GM19438 (cell line): ENCODE results near the gene EEF1E1.

Experiments
- ATAC-seq: cut with Tn5 transposase; IDR thresholded peaks from one replicate; pipeline ENCODE4 v1.9.1; 2021; ENCODE audit warnings: low read depth; ENCODE audit not compliant: unreplicated experiment

Gene EEF1E1

DNA sequence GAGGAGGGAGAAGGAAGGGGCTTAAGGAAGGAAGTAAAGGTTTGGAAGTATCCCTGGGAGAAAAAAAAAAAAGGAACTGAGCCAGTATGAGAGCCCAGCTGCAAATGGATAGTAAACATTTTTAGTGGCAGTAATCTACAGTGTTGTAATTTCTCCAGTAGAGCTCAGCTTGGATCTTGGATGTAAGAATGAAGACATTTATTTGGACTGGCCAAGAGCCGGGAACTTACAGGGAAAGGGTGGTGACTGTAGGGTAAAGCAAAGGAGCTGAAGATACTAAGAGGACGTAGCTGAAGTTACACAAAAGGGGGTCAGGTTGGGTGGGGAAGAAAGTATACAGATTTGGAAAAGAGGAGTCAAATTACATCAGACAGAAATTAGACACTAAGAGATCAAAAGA lies 13.5 kb downstream of the EEF1E1 start:
- no peak for ATAC-seq

DNA sequence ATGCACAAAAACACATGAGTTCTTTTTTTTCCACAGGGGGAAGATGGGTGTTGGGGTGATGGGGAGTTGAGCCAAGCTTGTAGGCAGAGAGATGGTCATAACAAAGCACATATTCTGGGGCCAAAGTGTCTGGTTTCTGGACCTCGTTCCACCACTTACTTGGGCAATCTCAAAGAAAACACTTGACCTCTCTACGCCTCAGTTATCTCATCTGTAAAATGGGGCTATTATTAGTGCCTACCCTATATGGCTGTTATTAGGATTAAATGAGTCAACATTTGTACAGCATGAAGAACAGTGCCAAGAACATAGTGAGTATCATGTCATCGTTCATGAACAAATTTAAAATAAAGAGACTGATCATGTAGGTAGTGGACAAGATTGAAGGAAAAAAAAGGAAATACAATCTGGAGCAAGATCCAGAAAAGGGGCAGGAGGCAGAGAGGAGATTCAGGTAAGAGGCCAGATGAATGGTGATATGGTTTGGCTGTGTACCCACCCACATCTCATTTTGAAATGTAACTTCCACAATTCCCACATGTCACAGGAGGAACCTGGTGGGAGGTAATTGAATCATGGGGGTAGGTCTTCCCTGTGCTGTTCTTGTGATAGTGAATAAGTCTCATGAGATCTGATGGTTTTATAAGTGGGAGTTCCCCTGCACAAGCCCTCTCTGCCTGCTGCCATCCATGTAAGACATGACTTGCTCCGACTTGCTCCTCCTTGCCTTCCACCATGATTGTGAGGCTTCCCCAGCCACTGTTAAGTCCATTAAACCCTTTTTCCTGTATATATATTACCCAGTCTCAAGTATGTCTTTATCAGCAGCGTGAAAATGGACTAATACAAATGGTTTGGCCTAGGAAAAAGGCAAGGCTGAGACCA lies 14.2 kb downstream of the EEF1E1 start:
- ATAC-seq, result no peak

DNA sequence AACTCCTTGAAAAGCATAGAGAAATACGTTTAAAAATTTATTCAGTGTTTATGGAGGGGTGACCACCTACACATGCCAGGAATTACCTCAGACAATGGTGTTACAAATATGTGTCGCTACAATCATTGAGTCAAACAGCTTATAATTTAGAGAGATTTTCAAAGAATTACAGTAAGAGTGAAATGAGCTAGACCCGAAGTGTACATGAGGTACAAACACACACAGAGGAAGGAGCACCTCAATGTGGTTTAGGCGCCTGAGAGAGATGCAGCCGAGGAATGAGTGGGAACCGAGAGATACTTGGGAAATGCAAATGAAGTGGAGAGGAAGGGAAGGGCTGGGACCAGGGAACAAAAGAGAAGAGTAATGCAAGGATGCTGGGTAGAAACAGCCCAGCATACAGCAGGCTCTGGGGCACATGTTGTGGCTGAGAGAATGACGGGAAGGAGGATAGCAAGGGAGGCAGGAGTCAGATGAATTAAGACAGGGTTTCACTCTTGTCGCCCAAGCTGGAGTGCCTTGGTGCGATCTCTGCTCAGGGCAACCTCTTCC lies 15.5 kb downstream of the EEF1E1 start:
- ATAC-seq, result no peak

DNA sequence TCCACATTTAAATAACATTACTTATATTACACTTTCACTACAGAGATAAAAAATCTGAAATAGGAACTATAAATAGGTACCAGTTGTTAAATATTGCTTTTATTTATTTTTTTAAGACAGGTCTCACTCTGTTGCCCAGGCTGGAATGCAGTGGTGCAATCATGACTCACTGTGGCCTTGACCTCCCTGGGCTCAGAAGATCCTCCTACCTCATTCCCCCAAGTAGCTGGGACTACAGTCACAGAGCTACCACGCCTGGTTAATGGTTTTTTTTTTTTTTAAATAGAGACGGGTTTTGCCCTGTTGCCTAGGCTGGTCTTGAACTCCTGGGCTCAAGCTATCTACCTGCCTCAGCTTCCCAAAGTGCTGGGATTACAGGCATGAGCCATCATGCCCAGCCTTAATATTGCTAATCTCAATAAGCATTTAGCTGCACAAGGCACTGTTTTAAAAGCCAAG lies 17.3 kb downstream of the EEF1E1 start:
- ATAC-seq, result no peak

DNA sequence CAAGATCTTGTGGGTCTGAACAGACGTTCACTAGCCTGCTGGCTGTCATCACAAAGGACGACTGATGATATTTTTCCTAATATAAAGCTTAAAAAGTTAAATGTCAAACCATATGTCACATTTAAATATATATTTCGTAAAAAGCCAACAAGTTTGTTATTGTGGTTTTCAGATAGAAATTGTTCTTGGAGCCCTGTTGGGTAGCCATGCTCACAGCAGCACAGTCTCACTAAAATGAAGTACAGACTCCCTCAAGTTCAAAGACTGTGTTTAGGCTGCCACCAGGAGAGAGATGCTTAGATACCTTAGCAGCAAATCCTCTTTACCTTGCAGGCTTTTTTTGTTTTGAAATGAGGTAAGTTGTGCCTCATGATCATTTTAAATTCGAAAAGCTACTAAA lies 17.8 kb downstream of the EEF1E1 start:
- no peak for ATAC-seq

DNA sequence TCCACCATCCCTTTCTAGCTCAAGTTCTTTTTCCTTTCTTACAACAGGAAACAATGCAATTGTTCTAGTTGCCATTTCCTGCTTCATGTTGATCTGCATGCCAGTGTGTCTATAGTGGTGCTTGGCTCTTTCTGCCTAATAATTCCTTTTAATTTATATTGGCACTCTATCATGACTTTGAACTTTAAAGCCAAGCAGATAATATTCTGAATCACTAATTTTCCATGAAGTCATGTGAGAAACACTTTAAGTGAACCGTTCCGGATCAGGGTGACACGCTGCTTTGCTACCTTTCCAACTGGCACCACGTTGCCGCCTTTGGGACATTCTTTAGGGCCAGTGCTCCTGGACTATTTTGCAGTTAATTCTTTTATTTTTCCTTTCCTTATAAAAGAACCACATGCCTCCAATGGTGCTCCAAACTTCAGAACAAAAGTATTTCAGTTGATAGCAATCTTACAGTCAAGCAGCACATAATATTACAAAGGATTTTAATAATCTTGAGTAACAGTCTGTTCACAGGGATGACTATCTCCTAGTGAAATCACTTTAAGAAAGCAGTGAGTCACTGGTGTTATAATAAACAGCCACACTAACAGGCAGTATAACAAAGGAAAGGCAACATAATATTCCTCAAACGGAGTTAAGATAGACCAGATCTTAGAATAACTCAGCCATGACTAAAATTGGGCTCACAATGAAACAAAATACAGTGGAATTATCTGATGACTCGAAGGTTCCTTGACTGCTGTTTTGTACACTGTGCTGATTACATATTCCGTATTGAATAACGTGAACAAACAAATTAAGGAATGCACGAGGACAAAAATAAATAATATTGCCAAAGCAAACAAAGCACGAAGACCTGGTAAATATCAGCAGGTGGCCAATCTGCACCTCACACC lies 19.1 kb downstream of the EEF1E1 start:
- no peak for ATAC-seq

DNA sequence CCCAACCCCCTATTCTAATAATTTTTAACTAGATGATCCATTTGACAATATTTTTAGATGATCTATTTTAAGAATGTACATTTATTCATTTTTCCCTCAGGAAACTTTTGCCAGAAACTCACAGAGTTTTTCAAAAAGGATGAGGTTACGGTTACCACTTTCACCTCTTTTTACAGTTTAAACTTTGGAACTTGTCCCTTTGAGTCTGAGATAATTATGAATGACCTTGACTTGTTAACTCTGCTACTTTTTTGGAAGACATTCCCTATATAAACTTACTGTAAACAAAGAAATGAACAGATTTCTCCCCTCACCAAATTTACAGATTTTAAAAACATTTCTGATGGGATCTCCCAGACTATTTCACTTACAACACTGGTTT lies 19.8 kb downstream of the EEF1E1 start:
- ATAC-seq, result no peak

DNA sequence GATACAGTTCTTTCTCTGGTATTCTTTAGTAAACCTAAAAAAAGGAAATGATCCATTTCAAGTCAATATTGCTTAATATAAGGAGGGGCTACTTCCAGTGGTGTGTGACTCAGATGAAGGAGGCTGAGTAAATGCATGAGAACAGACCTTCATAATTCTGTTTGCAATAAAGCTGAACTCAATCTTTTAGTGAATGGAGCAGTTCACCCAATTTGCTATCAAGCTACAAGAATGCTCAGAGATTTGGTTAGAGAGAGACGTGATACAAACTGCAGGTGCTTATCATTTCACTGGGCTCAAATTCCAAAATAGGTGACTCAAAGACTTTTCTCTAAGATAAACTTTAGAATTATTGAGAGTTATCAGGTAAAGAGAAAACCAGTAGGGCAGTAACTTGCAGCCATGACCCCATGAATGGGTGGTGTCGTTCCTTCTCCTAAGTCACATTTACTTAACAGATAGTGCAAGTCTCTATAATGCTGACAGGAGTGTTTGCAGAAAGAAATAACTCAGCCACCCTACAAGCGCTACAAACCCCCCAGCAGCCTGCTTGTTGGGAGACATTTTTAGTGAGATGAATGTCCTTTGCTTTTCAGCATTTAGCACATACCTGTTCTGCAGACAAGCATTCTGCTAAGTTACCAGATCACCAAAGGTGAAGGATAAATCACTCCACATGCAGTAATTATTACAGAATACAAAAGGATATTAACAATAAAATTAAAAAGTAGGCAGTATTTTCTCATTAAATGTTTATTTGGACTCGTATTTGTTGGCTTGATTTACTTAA lies 21.8 kb downstream of the EEF1E1 start:
- no peak for ATAC-seq

DNA sequence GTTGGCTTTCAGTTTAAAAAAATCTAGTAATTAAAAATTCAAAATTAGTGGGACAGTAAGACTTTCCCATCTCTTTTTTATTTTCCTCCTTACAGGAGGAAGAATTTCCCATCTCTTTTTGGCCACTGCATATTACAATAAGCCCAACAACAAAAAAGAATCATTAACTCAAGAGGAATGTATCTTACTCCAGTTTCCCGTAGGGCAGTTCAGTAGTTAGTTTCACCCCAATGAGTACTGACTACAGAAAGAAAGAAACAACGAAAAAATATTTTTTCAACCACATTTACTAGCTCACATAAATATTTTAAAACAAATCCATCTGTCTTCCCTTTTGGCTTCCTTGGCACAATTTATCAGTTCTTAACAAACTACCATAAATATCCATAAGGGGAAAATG lies 23.2 kb downstream of the EEF1E1 start:
- ATAC-seq, result no peak

DNA sequence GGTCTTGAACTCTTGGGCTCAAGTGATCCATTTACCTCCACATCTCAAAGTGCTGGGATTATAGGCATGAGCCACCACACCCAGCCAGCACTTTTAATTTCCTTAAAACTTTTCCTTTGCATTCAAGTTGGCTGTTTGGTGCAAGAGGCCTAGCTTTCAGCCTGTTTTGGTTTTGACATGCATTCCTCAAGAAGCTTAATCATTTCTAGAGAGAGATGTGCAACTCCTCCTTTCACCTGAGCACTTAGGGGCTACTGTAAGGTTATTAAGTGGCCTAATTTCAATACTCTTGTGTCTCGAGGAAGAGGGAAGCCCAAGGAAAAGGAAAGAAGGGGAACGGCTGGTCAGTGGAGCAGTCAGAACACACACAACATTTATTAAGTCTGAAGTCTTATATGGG lies 24.4 kb downstream of the EEF1E1 start:
- ATAC-seq, result no peak

DNA sequence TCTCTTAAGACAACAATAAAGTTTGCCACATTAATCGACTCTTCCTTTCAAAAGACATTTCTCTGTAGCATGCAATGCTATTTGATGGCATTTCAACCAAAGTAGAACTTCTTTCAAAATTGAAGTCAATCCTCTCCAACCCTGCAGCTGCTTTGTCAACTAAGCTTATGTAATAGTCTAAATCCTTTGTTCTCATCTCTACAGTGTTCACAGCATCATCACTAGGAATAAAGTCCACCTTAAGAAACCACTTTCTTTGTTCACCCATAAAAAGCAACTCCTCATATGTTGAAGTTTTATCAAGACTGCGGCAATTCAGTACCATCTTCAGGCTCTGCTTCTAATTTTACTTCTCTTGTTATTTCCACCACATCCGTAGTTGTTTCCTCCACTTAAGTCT lies 26.6 kb downstream of the EEF1E1 start:
- ATAC-seq, result no peak

DNA sequence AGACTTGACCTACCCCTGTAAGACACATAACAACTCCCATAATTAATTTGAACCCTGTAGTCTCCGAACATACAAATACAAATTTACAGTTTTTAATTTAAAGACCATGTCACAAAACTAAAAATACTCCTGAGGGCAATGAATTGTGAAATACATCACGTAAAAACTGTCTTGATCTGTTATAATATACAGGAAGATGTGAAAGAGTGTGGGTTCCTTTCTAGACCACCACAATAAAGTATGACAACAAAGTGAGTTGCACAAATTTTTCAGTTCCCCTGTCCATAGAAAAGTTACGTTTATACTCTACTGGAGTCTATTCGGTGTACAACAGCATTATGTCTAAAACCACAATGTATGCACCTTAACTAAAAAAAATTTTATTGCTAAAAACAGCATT lies 27.2 kb downstream of the EEF1E1 start:
- ATAC-seq, result no peak

DNA sequence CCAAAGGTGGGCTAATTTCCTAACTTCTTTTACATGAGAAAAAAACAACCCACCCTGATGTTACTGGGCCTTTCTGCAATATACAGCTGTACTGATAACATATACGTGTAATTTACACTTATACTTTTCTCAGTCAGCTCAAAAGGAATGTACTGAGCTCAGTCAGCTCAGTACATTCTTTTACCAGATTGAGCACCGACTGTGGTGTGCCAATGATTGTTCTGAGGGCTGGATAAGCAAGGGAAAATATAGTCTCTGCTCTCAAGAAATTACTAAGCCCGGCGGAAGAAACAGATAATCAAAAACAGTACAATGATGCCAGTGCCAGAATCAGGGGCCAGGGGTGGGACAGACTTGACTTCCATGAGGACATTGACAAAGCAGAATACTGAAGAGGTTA lies 28.1 kb downstream of the EEF1E1 start:
- no peak for ATAC-seq

DNA sequence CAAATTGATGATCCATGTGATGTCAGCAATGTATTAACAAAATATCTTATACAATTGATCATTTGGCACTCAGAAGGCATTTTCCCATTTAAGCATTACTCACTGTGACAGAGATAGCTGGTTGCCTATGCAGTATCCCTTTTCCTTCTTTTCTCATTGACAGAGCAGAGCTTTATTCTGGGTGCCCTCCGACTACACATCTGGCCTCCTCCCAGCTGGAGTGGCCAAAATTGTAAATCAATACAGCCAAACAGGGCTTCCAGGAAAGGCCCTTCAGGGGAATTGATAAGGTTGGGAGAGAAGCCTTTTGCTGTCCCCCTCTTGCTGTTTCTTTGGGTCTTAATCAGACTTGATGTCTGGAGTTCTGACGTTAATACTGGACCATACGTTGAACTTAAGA lies 28.6 kb downstream of the EEF1E1 start:
- no peak for ATAC-seq

DNA sequence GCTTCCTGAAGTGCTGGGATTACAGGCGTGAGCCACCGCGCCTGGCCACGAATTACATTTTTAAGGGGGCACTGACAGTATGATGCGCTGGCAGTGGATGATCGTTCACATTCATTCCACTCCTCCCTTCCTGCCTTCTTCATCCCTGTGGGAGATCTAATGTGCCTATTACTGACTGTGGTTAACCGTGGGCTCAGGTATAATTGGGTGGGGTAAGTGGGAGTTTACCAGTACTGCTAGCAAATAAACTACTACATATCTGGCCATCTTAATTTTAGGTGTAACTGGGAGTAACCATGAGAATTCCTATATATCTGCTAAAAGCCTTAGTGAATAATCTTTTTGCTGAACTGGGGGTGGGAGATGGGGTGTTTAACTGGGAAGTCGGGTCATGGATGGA lies 31.6 kb downstream of the EEF1E1 start:
- no peak for ATAC-seq

DNA sequence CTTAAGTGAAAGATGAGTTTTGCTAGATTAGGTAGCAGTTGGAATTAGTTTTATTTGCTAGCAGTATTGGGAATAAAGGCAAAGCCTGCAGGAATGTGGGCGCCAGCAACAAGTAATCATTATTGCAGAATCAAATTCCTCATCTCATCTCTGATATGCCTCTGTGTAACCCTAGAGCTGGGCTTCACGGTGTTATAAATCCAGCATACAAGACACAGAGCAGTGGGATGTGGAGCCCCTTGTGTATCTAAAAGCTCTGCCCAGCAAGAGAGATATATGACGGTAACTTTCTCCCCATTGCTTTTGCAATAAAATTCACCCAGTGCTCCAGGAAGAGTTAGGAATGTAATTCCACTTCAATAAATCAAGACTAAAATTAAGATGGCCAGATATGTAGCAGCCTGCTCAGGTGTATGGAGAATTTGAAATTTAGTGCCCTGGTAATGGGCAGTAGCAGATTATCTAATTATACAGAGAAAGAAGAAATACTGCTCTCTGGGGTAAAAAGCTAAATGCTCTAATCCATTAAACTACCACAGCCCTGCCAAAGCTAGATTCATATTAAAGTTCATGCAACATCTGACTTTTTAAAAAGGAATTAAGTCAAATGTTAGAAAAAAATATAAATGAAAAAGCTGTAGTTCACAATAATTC lies 32.6 kb downstream of the EEF1E1 start:
- ATAC-seq, result no peak

DNA sequence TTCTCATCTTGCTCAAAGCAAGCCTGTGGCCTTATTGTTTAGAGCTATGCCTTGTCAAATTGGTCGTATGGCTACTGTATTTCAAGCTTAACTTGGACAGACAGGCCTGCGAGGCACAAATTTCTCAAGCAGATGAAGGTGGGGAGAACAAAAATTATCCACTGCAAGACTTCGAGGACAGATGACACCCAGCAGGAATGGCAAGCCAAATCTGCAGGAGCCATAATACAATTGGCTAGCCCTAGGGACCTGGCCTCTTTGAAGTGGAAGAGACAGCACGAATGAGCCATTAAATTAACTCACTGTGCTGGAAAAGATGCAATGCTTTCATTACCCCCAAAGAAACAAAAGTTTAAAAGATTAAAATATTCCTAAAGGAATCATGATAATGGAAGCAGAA lies 33.2 kb downstream of the EEF1E1 start:
- no peak for ATAC-seq

DNA sequence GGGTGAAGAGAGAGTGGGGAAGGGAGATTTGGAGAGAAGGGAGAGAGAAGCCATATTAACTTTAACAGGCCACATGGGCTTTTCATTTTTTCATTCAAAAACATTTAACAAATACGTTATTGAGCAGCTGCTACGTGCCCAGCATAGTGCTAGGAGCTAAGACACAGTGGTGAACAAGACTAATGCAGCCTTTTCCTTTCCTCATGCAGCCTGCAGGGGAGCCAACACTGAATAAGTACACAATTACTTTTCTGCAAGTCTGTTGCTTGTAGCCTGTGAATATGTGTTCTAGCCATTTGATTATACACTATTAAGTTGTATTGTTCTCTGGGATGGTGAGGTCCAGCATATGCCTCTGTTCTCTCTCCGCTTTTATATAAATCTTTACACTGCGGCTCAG lies 36.2 kb downstream of the EEF1E1 start:
- ATAC-seq, result no peak

DNA sequence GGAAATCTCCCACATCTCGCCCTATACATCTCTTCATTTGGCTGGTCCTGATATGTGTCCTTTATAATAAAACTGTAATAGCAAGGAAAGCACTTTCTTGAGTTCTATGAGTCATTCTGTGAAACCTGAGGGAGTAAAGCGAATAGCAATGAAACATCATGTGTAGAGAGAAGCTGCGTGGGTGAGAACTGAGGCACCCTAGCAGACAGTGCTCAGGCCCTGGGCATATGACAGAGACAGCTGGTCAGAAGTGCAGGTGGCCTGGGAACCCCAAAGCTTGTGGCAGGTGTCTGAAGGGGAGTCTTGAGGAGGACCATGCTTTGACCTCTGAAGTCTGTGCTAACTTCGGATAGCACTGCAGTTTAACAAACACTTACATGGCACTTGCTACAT lies 36.8 kb downstream of the EEF1E1 start:
- no peak for ATAC-seq
